ENCODE results near the gene ZBTB33.

The ZBTB33 gene

DNA sequence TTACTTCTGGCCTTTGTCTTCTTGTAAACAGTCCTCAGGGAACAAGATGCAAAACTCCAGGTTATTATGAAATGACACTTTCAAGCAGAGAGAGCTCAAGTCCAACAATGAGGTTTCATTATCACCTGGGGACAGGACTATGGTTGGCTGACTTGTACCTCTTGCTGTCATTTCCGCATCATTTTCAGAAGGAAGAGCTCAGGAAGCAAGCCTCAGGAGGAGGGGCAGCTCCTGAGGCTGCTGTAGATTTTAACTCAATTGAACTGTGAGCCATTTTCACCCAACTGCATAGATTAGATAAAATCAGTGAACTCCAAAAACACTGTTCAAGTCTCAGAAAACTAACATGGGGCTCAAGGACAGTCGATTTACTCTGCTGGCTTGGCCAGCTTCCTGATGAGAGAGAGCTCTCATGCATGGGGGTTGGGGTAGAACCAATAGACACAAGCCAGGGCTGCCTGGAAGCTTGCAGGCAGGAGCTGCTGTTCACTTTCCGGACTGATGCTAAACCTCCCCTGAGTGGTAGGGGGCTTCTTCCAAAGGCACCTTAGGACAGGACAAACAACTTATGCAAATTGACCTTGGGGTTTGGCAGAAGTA lies 37.0 kb downstream of the ZBTB33 start:
- no peaks in the 10 kb centered on the region for H3K27me3 ChIP-seq (ENCODE audit: control insufficient read depth, insufficient read depth, low read length)
- H3K4me1 ChIP-seq (ENCODE audit: control insufficient read depth, insufficient read depth, low read length) = no peaks in the 10 kb centered on the region
- WGBS (ENCODE audit: insufficient coverage, insufficient read length) = no CpG with 5 or more reads among the region's 3 CpGs
- no peak for DNase-seq (ENCODE audit: low read depth, low spot score)
- H3K4me3 ChIP-seq (ENCODE audit: low read length) = no peak overlapping the region
- H3K9me3 ChIP-seq (ENCODE audit: control insufficient read depth, insufficient read depth, low read length) = no peaks in the 10 kb centered on the region
- H3K27ac ChIP-seq (ENCODE audit: low read length) = no peak overlapping the region
- no peaks in the 10 kb centered on the region for H3K36me3 ChIP-seq (ENCODE audit: control insufficient read depth, insufficient read depth, low read length)

DNA sequence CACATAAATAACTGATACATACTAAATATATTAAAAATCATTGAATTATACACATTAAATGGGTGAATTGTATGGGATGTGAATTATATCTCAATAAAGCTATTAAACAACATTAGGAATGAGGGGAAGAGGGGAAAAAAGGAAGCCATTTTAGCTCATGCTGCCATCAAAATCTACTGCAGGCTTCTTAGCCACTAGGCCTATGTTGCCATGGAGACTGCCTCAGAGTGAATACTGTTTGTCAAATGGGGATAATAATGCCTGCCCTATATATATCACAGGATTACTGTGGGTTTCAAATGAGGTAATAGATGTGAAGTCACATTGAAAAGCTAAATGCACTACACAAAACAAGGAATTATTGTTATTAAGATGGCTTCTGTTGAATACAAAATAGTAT lies 39.5 kb downstream of the ZBTB33 start:
- Histone ChIP-seq H3K27me3 (ENCODE audit: control insufficient read depth, insufficient read depth, low read length) (no peaks in the 10 kb centered on the region), H3K4me3 (ENCODE audit: low read length) (no peak overlapping the region), H3K9me3 (ENCODE audit: control insufficient read depth, insufficient read depth, low read length) (no peaks in the 10 kb centered on the region), H3K36me3 (ENCODE audit: control insufficient read depth, insufficient read depth, low read length) (no peaks in the 10 kb centered on the region), H3K27ac (ENCODE audit: low read length) (no peak overlapping the region), H3K4me1 (ENCODE audit: control insufficient read depth, insufficient read depth, low read length) (no peaks in the 10 kb centered on the region)
- DNase-seq (ENCODE audit: low read depth, low spot score) = no peak

DNA sequence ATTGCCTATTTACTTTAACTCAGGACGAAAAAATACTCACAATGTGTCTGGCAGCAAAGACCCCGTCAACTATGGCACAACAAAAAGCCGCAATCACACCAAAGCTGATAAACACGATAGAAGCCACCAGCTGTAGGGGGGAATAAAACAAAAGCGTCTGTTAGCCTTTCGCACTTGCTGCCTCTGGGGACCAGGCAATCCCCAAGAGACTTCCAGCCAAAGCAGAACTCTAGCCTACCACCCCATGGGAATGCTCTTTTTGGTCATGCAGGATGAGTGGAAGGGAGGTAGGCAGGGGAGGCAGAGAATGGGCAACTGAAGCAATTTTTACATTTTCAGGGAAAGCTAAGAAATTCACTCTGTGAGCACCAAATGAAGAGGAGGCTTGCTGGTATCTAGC lies 40.6 kb downstream of the ZBTB33 start:
- no CpG with 5 or more reads among the region's 6 CpGs for WGBS (ENCODE audit: insufficient coverage, insufficient read length)

DNA sequence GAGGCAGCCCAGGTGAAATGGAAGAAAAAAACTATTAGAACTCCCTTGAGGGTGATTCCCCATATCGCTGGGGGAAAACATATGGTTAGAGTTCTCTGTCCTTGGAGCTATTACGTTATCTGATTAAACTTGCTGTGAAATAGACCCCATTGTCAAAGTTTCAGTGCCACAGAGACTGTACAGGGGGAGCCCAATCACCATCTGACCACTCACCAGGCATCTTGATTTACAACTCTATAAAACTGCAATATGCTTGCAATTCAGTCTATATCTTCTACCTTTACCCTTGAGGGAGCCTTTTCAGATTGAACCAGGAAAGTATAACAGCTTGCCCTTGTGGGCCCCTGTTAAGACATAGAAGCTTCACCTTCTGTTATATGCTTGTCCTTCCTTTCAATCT lies 42.4 kb downstream of the ZBTB33 start:
- Histone ChIP-seq H3K4me3 (ENCODE audit: low read length) (no peak overlapping the region), H3K27me3 (ENCODE audit: control insufficient read depth, insufficient read depth, low read length) (no peaks in the 10 kb centered on the region), H3K9me3 (ENCODE audit: control insufficient read depth, insufficient read depth, low read length) (no peaks in the 10 kb centered on the region), H3K4me1 (ENCODE audit: control insufficient read depth, insufficient read depth, low read length) (no peaks in the 10 kb centered on the region), H3K36me3 (ENCODE audit: control insufficient read depth, insufficient read depth, low read length) (no peaks in the 10 kb centered on the region), H3K27ac (ENCODE audit: low read length) (no peak overlapping the region)
- WGBS (ENCODE audit: insufficient coverage, insufficient read length) = no CpG with 5 or more reads among the region's 2 CpGs
- DNase-seq (ENCODE audit: low read depth, low spot score) = no peak

More for the DNA sequence above, 40.6 kb downstream of the ZBTB33 start:
- Histone ChIP-seq H3K9me3 (ENCODE audit: control insufficient read depth, insufficient read depth, low read length) (no peaks in the 10 kb centered on the region), H3K36me3 (ENCODE audit: control insufficient read depth, insufficient read depth, low read length) (no peaks in the 10 kb centered on the region), H3K27ac (ENCODE audit: low read length) (no peak overlapping the region), H3K4me1 (ENCODE audit: control insufficient read depth, insufficient read depth, low read length) (no peaks in the 10 kb centered on the region), H3K4me3 (ENCODE audit: low read length) (no peak overlapping the region), H3K27me3 (ENCODE audit: control insufficient read depth, insufficient read depth, low read length) (no peaks in the 10 kb centered on the region)
- no peak for DNase-seq (ENCODE audit: low read depth, low spot score)

DNA sequence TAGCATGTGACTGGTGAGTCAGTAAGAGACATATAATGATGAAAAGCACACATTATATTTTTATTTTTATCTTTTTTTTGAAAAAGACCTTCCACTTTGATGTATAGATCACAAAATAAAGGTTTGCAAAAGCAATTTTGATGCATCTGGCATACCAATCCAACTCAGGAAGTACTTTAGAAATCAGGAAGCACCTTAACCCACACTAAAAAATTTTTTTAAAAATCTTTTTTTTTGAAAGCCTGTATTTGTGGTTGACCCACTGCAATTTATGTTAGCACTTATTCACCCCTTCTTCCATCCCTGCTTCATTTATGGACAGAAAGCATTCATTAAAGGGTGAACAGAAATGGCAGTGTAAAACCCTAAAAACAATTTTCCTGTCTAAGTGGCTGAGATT lies 44.0 kb downstream of the ZBTB33 start:
- Histone ChIP-seq H3K9me3 (ENCODE audit: control insufficient read depth, insufficient read depth, low read length) (no peaks in the 10 kb centered on the region), H3K36me3 (ENCODE audit: control insufficient read depth, insufficient read depth, low read length) (no peaks in the 10 kb centered on the region), H3K4me1 (ENCODE audit: control insufficient read depth, insufficient read depth, low read length) (no peaks in the 10 kb centered on the region), H3K4me3 (ENCODE audit: low read length) (no peak overlapping the region), H3K27ac (ENCODE audit: low read length) (no peak overlapping the region), H3K27me3 (ENCODE audit: control insufficient read depth, insufficient read depth, low read length) (no peaks in the 10 kb centered on the region)
- no peak for DNase-seq (ENCODE audit: low read depth, low spot score)

DNA sequence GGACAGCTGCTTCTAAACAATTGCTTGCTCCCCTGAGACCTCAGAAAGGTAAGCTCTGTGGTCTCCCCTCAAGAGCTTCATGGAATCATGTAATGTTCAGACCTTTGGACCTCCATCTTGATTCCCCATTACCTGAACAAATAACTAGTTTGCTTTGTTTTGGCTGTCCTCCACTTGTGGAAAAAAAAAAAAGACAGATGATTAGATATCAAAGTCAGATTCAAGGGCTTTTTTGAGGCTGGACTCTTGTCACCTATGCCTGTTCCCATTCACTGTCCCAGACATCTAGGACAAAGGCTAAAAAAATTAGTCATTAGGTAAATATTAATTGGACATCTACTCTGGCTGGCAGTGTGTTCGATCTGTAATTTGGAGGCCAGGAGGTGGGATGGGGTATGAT lies 47.3 kb downstream of the ZBTB33 start:
- no peak overlapping the region for H3K4me3 ChIP-seq (ENCODE audit: low read length)
- no peak overlapping the region for H3K27ac ChIP-seq (ENCODE audit: low read length)
- H3K27me3 ChIP-seq (ENCODE audit: control insufficient read depth, insufficient read depth, low read length) = no peaks in the 10 kb centered on the region
- H3K9me3 ChIP-seq (ENCODE audit: control insufficient read depth, insufficient read depth, low read length) = no peaks in the 10 kb centered on the region
- no peaks in the 10 kb centered on the region for H3K4me1 ChIP-seq (ENCODE audit: control insufficient read depth, insufficient read depth, low read length)
- no CpG with 5 or more reads among the region's 1 CpG for WGBS (ENCODE audit: insufficient coverage, insufficient read length)
- DNase-seq (ENCODE audit: low read depth, low spot score) = no peak
- H3K36me3 ChIP-seq (ENCODE audit: control insufficient read depth, insufficient read depth, low read length) = no peaks in the 10 kb centered on the region

DNA sequence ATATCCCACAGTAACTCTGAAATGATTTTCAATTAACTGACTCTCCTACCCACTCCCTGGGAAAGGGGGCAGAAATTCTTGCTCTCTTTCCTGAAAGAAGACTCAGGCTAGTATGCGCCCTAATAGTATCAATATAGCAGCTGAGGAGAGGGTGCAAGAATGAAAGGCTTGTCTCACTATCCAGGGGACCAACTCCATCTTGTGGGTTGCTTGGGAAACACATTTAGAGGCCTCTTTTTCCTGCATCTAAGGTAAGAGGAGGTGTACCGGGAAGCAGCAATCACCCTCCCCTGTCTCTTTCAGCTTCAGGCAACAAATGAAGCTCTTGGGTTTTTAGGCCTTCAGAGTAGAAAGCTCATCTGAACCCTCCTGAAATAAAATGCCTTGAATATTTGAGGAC lies 49.3 kb downstream of the ZBTB33 start:
- DNase-seq (ENCODE audit: low read depth, low spot score) = no peak
- no peaks in the 10 kb centered on the region for H3K9me3 ChIP-seq (ENCODE audit: control insufficient read depth, insufficient read depth, low read length)

DNA sequence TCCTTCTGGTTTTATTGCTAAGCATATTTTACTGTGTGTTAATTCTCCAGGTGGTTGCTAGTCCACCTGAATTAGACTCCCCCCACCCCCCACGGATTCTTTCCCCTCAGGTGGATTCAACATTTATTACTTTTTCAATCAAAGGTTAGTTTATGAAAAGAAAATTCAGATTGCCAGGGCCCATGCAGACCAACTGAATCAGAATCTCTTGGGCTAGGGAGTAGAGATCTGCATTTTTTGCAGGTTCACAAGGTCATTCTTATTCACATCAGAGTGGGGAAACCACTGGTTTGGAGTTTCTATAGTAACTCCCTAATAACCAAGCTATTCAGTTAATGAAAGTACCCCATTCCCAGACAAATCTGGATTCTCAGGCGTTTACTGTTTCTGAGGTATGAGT lies 50.9 kb downstream of the ZBTB33 start:
- Histone ChIP-seq H3K36me3 (ENCODE audit: control insufficient read depth, insufficient read depth, low read length) (no peaks in the 10 kb centered on the region), H3K4me1 (ENCODE audit: control insufficient read depth, insufficient read depth, low read length) (no peaks in the 10 kb centered on the region), H3K4me3 (ENCODE audit: low read length) (no peak overlapping the region), H3K9me3 (ENCODE audit: control insufficient read depth, insufficient read depth, low read length) (no peaks in the 10 kb centered on the region), H3K27me3 (ENCODE audit: control insufficient read depth, insufficient read depth, low read length) (peaks cover 4% of the 10 kb centered on the region; the same call in 1 of the 2 replicates), H3K27ac (ENCODE audit: low read length) (no peak overlapping the region)
- no peak for DNase-seq (ENCODE audit: low read depth, low spot score)
- no CpG with 5 or more reads among the region's 2 CpGs for WGBS (ENCODE audit: insufficient coverage, insufficient read length)

More for the DNA sequence above, 49.3 kb downstream of the ZBTB33 start:
- H3K4me3 ChIP-seq (ENCODE audit: low read length) = no peak overlapping the region
- H3K27ac ChIP-seq (ENCODE audit: low read length) = no peak overlapping the region
- H3K27me3 ChIP-seq (ENCODE audit: control insufficient read depth, insufficient read depth, low read length) = no peaks in the 10 kb centered on the region; the same call in 1 of the 2 replicates
- H3K36me3 ChIP-seq (ENCODE audit: control insufficient read depth, insufficient read depth, low read length) = no peaks in the 10 kb centered on the region
- H3K4me1 ChIP-seq (ENCODE audit: control insufficient read depth, insufficient read depth, low read length) = no peaks in the 10 kb centered on the region
- no CpG with 5 or more reads among the region's 2 CpGs for WGBS (ENCODE audit: insufficient coverage, insufficient read length)

DNA sequence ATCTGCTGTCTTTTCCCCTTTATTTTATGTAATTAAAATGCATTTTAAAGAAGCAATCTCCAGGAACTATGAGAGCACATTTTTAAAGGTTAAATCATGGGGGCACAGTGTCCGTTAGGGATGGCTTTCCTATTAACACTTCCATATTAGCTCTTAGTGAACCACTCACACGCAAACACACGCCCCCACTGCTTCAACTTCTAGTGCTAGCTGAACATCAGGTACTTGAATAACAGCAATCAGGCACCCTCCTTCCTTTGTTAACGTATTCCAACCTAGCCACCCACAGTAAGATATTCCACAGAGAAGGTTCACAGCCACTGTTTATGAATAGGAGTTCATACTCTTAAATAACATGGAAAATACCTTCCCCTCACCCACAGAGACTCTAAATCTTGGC lies 51.3 kb downstream of the ZBTB33 start:
- Histone ChIP-seq H3K9me3 (ENCODE audit: control insufficient read depth, insufficient read depth, low read length) (no peaks in the 10 kb centered on the region), H3K27me3 (ENCODE audit: control insufficient read depth, insufficient read depth, low read length) (peaks cover 4% of the 10 kb centered on the region; the same call in 1 of the 2 replicates), H3K36me3 (ENCODE audit: control insufficient read depth, insufficient read depth, low read length) (no peaks in the 10 kb centered on the region), H3K4me3 (ENCODE audit: low read length) (no peak overlapping the region), H3K4me1 (ENCODE audit: control insufficient read depth, insufficient read depth, low read length) (no peaks in the 10 kb centered on the region), H3K27ac (ENCODE audit: low read length) (no peak overlapping the region)
- DNase-seq (ENCODE audit: low read depth, low spot score) = no peak
- no CpG with 5 or more reads among the region's 4 CpGs for WGBS (ENCODE audit: insufficient coverage, insufficient read length)

DNA sequence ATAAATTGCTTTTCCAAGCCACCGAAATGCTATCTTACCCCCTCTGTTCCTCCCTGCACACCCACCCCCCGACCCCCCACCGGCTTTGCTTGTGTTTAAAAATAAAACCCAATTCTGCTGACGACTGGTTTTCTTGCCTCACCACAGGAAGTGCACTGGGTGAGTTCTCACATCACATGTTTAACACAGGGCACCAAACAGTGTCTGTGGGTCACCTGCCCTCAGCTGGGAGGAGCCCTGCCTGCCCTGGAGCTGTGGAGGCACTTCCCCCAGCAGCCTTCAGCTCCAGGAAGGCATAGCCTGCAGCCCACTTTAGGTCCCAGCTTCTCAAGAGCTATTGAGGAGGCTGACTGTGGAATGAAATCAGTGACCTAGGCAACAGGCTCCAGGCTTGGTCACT lies 51.8 kb downstream of the ZBTB33 start:
- Histone ChIP-seq H3K27ac (ENCODE audit: low read length) (no peak overlapping the region), H3K4me1 (ENCODE audit: control insufficient read depth, insufficient read depth, low read length) (no peaks in the 10 kb centered on the region)
- WGBS (ENCODE audit: insufficient coverage, insufficient read length) = no CpG with 5 or more reads among the region's 4 CpGs

DNA sequence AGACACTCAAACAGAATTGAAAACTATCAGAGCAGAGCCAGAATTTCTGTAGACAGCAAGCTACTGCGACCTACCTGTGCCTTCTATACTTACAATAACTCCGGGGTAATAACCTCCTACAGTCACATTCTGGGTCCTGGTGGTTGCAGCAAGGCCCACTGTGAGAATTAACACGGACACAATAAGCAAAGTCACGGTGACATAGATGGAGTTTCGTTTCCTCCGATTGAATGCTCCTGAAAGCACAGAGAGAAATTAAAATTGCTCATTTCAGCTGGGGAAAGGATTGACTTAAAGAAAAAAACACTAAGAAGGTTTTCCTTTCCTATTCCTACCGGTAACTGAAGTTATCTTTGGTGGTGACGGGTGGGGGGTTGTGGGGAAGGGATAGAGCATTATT lies 53.6 kb downstream of the ZBTB33 start:
- no peak for DNase-seq (ENCODE audit: low read depth, low spot score)
- Histone ChIP-seq H3K27ac (ENCODE audit: low read length) (no peak overlapping the region), H3K9me3 (ENCODE audit: control insufficient read depth, insufficient read depth, low read length) (no peaks in the 10 kb centered on the region), H3K36me3 (ENCODE audit: control insufficient read depth, insufficient read depth, low read length) (no peaks in the 10 kb centered on the region), H3K4me3 (ENCODE audit: low read length) (no peak overlapping the region), H3K4me1 (ENCODE audit: control insufficient read depth, insufficient read depth, low read length) (no peaks in the 10 kb centered on the region), H3K27me3 (ENCODE audit: control insufficient read depth, insufficient read depth, low read length) (peaks cover 15% of the 10 kb centered on the region; the same call in 1 of the 2 replicates)
- no CpG with 5 or more reads among the region's 8 CpGs for WGBS (ENCODE audit: insufficient coverage, insufficient read length)

More for the DNA sequence above, 51.8 kb downstream of the ZBTB33 start:
- DNase-seq (ENCODE audit: low read depth, low spot score) = no peak
- Histone ChIP-seq H3K4me3 (ENCODE audit: low read length) (no peak overlapping the region), H3K9me3 (ENCODE audit: control insufficient read depth, insufficient read depth, low read length) (no peaks in the 10 kb centered on the region), H3K36me3 (ENCODE audit: control insufficient read depth, insufficient read depth, low read length) (no peaks in the 10 kb centered on the region), H3K27me3 (ENCODE audit: control insufficient read depth, insufficient read depth, low read length) (peaks cover 7% of the 10 kb centered on the region; the same call in 1 of the 2 replicates)
